GM19452 (cell line): Measurements from ENCODE around the gene FAT1.
"Not testable (repeated sequence)": the region's sequence is repeated elsewhere in the genome, so short reads cannot be mapped to it uniquely, and the experiment has no call there.

ENCODE experiments used
- ATAC-seq: cut with Tn5 transposase; IDR thresholded peaks from one replicate; pipeline ENCODE4 v1.9.1; 2021; ENCODE audit not compliant: unreplicated experiment

The FAT1 gene

GRCh38 chr4:186699298-186699697 is 24.4 kb downstream of the FAT1 start:
- ATAC-seq = no peak

DNA sequence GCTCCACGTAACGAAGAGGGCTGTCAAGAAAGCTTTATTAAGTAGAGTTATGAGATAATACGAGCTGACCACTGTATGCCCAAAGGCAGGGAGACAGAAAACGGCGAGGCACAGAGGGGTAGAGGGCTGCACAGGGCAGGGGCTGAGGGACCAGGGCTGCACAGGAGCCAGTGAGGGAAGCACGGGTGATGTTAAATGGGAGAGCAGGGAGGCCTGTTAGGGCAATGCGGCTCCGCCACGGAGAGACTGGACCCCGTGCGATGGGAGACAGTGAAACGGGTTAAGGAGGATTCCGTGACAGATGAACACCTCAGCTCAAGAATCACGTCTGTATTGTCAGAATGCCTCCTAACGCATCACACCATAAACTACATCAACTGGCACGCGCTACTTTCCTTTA is 25.1 kb downstream of the FAT1 start:
- ATAC-seq = no peak

DNA sequence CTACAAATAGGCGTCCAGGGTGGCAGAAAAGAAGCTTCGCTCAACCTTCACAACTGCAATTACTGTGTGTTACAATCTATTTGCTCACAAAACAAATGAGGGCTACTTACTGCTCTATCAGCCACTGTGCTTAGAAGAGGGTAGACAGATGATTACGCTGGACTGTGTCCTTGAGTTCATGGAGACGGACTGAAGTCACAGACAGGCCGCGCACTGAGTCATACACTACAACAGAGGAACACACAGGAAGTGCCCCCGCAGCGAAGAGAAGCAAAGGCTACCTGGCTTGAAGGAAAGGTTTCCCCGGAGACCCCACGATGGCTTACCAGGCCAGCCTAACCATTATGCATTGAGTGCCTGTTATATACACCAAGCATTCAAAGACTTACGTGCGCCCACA is 25.6 kb downstream of the FAT1 start:
- no peak for ATAC-seq

- no peak for ATAC-seq
These were observed 28.3 kb downstream of the FAT1 start for GRCh38 chr4:186695392-186695791.

- ATAC-seq = no peak
These were observed 29.8 kb downstream of the FAT1 start for GRCh38 chr4:186693894-186694293.

GRCh38 chr4:186693159-186693815 is 30.4 kb downstream of the FAT1 start:
- no peak for ATAC-seq

- no peak for ATAC-seq
These were observed 32.3 kb downstream of the FAT1 start for GRCh38 chr4:186691396-186691795.

- ATAC-seq = no peak
These were observed 34.2 kb downstream of the FAT1 start for GRCh38 chr4:186689476-186689875.

- ATAC-seq = no peak
These were observed 35.3 kb downstream of the FAT1 start for GRCh38 chr4:186688150-186688943.

- ATAC-seq = no peak
These were observed 36.4 kb downstream of the FAT1 start for GRCh38 chr4:186687265-186687664.

GRCh38 chr4:186685767-186686183 is 37.9 kb downstream of the FAT1 start:
- no peak for ATAC-seq

- ATAC-seq = no peak
These were observed 38.8 kb downstream of the FAT1 start for GRCh38 chr4:186684889-186685309.

- no peak for ATAC-seq
These were observed 39.4 kb downstream of the FAT1 start for GRCh38 chr4:186684220-186684619.

GRCh38 chr4:186680641-186681040 is 43.0 kb downstream of the FAT1 start:
- ATAC-seq = no peak

DNA sequence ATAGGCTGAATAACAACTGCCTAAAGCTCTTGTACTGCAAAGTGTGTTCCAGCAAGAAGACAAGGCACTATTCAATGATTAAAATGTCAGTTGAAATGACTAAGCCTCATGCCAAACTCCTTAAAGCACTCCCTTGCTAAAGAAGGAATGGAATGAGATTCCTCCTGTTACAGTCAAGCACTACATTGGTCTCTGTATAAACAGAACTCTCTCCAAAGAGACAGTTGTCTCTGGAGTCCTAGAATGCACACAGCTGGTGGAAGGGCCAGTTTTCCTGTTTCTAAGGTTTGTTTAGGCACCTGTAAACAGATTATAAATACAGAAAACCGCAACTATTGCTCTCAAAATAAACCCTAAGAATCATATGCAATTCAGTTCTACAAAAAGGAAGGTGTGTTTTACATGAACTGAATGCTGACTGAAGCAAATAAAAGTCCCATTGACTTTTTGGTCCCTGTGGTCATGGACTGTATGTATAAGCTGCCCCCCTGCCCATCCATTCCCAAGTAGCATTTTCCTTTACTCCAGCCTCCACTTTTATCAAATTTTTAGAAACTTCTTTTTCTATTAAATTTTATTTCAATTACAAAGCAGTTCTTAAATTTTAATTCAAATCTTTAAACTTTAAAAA is 47.0 kb downstream of the FAT1 start:
- ATAC-seq = no peak

DNA sequence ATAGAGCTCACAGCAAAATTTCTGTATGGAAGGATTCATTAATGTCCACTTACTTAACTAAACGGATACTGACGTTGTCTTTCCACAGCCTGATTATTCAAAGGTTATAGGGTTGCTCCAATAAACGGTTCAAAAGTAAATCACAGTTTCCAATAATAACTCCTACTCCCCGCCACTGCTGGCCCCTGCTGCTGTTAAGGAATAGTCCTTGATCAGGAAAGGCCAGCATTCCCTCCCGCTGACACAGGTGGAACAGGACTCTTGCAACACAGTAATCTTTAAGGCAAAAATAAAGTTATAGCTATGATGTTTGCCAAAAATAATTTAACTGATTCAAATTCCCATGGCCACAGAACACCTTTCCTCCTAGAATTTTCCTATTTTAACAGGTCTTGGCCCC is 53.9 kb downstream of the FAT1 start:
- ATAC-seq = no peak

GRCh38 chr4:186669159-186669731 is 54.4 kb downstream of the FAT1 start:
- no peak for ATAC-seq

DNA sequence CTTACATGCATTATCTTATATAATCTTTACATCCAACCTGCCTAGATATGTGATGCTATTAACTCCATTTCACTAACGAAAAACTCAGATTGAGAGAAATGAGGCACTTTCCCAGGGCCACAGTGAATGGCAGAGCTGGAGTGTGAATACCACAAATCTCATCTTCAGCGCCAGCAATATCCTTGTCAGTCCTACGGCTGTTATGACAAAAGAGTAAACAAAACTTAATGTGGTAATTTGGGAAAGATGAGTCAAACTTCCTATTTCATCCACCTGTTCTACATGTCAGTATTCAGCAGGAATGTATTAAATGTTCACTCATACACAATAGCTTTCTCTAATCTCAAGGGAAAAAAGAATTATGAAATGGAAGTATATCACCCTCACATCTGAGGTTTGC is 56.9 kb downstream of the FAT1 start:
- ATAC-seq = no peak

GRCh38 chr4:186666252-186666651 is 57.4 kb downstream of the FAT1 start:
- no peak for ATAC-seq

DNA sequence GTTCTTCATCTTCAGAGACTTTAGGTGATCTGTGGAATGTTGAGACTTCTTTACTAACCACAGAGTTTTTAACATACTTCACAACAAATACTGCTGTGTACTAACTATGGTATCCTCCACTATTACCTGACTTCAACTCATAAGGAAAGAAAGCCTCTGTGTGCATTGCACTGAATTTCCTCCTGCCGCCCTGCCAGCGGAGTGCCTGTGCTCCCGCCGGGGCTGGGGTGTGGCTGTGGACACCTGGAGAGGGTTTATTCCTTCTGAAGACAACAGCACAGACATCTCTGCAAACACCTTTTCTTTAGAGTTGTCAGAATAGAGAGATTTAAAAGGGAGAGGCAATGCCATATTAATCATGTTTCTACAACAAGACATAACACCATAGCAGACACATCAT is 63.3 kb downstream of the FAT1 start:
- no peak for ATAC-seq

DNA sequence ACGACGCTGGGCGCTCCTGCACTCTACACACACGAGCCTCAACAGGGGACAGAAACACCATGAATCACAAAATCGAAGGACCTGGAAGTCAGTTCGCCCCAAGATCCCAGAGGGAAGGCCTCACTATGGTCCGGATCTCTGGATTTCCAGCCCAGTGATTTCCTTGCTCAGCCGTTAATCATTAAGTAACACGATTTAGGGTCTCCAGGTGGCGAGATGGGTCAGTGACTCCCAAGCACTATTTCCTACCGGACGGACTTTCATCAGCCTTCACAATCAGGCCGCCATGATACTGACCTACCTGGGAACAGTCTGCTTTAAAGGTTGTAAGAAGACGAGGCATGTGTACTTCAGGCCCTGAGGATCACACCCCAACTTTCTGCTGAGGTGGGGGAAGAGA is 63.7 kb downstream of the FAT1 start:
- no peak for ATAC-seq

GRCh38 chr4:186659456-186659855 is 64.2 kb downstream of the FAT1 start:
- not testable (repeated sequence) for ATAC-seq
